ENCODE data around the gene EMILIN2.
"Not testable (repeated sequence)": the region's sequence is repeated elsewhere in the genome, so short reads cannot be mapped to it uniquely, and the experiment has no call there.

EMILIN2 gene

GRCh38 chr18:2845172-2845571, 1.6 kb upstream of the EMILIN2 start:
- no peak for DNase-seq (ENCODE audit: low read depth in 2 of 2)

- no peak for DNase-seq (ENCODE audit: low read depth in 2 of 2)
These were observed 776 bp downstream of the EMILIN2 start for GRCh38 chr18:2847317-2848246.

- DNase-seq (ENCODE audit: low read depth in 2 of 2), result no peak
These were observed 1.7 kb downstream of the EMILIN2 start for GRCh38 chr18:2848247-2849246.

GRCh38 chr18:2850816-2851215, 4.0 kb downstream of the EMILIN2 start:
- no peak for DNase-seq (ENCODE audit: low read depth in 2 of 2)

- no peak for DNase-seq (ENCODE audit: low read depth in 2 of 2)
These were observed 5.0 kb downstream of the EMILIN2 start for GRCh38 chr18:2851771-2852170.

GRCh38 chr18:2852460-2852859, 5.7 kb downstream of the EMILIN2 start:
- not testable (repeated sequence) for DNase-seq (ENCODE audit: low read depth in 2 of 2)

GRCh38 chr18:2853173-2853925, 6.5 kb downstream of the EMILIN2 start:
- DNase-seq (ENCODE audit: low read depth in 2 of 2), result no peak

GRCh38 chr18:2853926-2854664, 7.3 kb downstream of the EMILIN2 start:
- no peak for DNase-seq (ENCODE audit: low read depth in 2 of 2)

GRCh38 chr18:2854875-2855274, 8.1 kb downstream of the EMILIN2 start:
- no peak for DNase-seq (ENCODE audit: low read depth in 2 of 2)

- no peak for DNase-seq (ENCODE audit: low read depth in 2 of 2)
These were observed 8.9 kb downstream of the EMILIN2 start for GRCh38 chr18:2855560-2856350.

- no peak for DNase-seq (ENCODE audit: low read depth in 2 of 2)
These were observed 9.9 kb downstream of the EMILIN2 start for GRCh38 chr18:2856547-2857170.

GRCh38 chr18:2857491-2858131, 10.8 kb downstream of the EMILIN2 start:
- DNase-seq (ENCODE audit: low read depth in 2 of 2), result no peak

- not testable (repeated sequence) for DNase-seq (ENCODE audit: low read depth in 2 of 2)
These were observed 13.6 kb downstream of the EMILIN2 start for GRCh38 chr18:2860397-2860796.

- not testable (repeated sequence) for DNase-seq (ENCODE audit: low read depth in 2 of 2)
These were observed 17.2 kb downstream of the EMILIN2 start for GRCh38 chr18:2863997-2864396.

- not testable (repeated sequence) for DNase-seq (ENCODE audit: low read depth in 2 of 2)
These were observed 19.7 kb downstream of the EMILIN2 start for GRCh38 chr18:2866465-2866864.

GRCh38 chr18:2869207-2869606, 22.4 kb downstream of the EMILIN2 start:
- DNase-seq (ENCODE audit: low read depth in 2 of 2), result no peak

GRCh38 chr18:2871111-2871720, 24.4 kb downstream of the EMILIN2 start:
- no peak for DNase-seq (ENCODE audit: low read depth in 2 of 2)

GRCh38 chr18:2872095-2872494, 25.3 kb downstream of the EMILIN2 start:
- no peak for DNase-seq (ENCODE audit: low read depth in 2 of 2)

- no peak for DNase-seq (ENCODE audit: low read depth in 2 of 2)
These were observed 28.0 kb downstream of the EMILIN2 start for GRCh38 chr18:2874765-2875164.

Data from stimulated activated CD8-positive, alpha-beta memory T cell treated with anti-CD3 and anti-CD28 coated beads, Interleukin-7, amount 100 ng/mL, for 4 hours (primary cell).